ENCODE data around the gene LAMA3. TPM values are rescaled to one million over a fixed set of nuclear protein-coding genes. Genes with fewer than 3 reads are reported as not detected.

LAMA3 gene
- polyA plus RNA-seq, 1 donor = 2.0 TPM

GRCh38 chr18:23938043-23938756, 248.9 kb downstream of the LAMA3 start:
- DNase-seq = no peak

GRCh38 chr18:23938901-23939341, 249.7 kb downstream of the LAMA3 start:
- DNase-seq = no peak

DNA sequence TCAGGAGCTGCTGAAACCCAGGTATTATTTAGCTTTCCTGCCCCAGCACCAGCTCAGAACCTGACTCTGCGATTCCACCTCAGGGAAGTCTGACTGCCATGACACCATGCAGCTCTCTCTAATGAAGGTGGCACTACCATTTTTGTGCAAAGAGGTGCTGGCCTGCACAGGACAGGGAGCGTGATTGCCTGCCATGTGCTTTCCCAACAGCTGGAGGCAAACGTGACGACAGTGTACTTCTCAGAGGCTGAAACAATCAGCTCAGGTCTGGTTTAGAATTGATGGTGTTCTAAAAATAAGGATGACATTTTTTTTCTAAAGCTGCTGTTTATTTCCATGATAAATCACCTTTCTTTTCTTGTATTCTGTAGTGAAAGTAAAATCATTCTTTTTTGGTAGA, 250.1 kb downstream of the LAMA3 start:
- DNase-seq = no peak

- no peak for DNase-seq
Measured at GRCh38 chr18:23939896-23940295, 250.6 kb downstream of the LAMA3 start.

DNA sequence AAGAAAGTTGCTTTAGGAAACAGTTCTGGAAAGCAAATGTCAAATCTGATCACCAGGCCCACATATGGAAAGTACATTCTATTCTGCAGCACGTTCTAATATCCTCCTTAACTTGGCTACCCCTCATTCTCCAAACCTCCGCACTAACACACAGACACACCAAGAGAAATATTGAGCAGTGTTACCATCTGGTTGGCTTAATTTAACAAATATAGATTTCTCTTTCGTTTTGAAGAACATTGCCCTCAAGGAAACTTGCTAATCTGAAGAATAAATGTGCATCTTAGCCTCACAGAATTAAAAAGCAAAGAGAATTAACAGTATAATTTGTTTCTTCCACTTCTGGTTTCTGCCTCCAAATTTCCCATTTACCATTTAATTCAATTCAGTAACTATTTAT, 252.5 kb downstream of the LAMA3 start:
- no peak for DNase-seq

GRCh38 chr18:23943104-23943503, 253.9 kb downstream of the LAMA3 start:
- DNase-seq = no peak

DNA sequence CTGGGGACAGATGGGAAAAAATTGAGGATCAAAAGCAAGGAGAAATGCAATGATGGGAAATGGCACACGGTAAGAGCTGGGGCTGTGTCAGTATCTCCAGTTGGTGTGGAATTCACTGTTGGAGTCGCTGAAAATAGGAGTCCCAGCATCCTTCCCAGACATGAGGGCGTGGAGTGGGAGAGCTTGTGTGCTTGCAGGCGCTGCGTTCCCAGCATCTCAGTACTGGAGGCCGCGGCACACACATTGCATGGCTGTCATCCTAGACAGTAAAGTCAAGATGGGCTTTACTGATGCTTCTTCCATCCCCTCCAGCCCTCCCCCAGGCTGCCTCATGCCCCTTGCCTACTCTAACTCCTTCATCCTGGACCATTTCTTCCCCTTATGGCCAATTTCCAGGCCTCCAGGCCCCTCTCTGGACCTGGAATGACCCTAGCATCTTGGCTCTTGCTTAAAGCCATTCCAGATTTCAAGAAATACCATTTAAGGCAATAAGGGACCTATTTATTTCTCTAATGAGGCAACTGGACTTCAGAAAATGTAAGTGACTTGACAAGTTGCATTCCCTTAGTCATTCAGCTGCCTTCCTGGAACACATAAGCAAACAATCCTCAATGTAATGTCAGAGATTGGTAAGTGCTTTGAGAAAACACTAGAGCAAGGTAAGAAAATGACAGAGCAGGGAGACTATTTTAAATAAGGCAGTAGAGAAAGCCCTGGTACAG, 254.8 kb downstream of the LAMA3 start:
- DNase-seq = no peak

DNA sequence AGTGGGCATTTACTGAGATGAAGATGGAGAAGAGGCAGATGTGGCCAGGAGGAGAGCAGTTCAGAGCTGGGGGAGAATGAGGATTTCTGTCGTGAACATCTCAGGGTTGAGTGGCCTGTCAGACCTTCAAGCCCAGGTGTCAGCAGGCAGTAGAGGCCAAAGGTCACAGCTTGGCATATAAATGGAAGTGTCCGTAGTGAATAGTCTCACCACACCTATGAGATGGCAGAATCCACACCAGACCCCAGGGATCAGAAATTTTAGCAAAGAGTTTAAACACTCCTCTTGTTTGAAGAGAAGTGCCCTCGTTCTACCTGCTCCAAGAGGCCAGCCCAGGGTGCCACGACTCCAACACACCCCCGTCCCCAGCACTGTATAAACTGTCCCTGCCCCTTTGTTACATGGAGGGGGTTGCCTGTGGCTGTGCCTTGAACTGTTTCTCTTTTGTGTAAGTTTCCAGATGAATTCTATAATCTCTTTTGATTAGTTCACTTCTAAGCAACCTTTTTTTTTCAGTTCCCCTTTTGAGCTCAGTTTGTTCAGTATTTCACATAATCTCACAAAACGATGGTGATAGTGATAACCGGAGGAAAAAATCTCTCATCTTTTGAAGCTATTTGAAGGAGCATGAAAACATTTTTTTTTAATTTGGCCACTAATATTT, 256.3 kb downstream of the LAMA3 start:
- no peak for DNase-seq

DNA sequence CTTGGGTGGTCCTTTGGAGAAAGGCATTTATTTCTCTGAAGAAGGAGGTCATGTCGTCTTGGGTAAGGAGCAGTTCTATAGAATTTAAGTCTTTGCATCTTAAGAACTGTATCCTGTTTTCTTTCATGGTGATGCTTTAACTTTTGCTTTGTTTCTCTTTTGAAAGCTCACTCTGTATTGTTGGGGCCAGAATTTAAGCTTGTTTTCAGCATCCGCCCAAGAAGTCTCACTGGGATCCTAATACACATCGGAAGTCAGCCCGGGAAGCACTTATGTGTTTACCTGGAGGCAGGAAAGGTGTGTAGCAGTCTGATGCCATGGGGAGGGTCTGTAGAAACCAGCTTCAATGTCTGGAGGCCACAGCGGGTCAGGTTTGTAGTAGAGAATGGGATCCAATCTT, 260.6 kb downstream of the LAMA3 start:
- no peak for DNase-seq

- DNase-seq = no peak
Measured at GRCh38 chr18:23950644-23951043, 261.4 kb downstream of the LAMA3 start.

DNA sequence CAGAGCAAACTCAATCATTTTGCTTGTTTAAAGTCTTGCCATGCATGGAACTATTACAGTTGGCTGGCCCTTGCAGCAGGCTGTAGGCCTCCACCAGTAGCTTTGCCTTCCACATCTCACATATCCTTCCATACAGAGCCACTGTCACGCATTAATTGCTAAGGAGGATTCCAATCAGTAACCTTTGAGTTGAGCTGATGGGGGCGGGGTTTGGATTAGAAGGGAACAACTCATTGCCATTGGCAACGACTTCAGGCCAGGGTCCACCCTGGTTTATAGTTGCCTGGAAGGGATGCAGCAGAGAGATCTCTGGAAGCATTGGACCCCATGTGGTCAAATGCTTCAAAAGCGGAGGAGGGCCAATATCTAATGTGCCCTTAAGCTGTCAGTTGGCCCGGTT, 262.0 kb downstream of the LAMA3 start:
- DNase-seq = no peak

DNA sequence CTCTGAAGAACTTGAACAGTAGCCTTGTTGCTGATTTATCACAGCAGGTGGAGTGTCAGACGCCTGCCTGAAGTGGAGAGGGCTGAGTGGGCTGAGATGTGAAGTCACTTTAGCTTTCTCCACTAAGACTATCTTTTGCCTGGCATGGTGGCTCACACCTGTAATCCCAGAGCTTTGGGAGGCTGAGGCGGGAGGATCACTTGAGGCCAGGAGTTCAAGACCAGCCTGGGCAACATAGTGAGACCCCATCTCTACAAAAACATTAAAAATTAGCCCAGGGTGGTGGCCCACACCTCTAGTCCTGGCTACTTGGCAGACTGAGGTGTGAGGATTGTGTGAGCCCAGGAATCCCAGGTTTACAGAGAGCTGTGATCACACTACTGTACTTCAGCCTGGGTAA, 264.7 kb downstream of the LAMA3 start:
- no peak for DNase-seq

DNA sequence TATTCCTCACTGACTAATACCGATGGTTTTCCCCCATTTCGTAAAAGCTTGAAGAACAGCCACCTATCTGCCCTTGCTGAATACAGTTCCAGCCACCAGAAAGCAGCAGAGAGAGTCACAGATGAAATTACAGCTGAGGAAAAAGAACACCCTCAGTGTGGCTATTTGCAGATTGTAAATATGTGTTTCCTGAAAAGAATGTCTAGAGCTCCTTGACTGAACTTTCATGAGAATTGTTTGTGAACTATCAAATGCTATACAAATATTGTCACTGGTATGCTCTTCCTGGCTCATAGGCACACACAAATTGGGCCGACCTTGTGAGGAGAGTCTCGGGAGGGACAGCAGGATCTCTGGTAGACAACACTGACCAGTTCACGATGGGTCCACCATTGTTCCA, 267.2 kb downstream of the LAMA3 start:
- DNase-seq = no peak

DNA sequence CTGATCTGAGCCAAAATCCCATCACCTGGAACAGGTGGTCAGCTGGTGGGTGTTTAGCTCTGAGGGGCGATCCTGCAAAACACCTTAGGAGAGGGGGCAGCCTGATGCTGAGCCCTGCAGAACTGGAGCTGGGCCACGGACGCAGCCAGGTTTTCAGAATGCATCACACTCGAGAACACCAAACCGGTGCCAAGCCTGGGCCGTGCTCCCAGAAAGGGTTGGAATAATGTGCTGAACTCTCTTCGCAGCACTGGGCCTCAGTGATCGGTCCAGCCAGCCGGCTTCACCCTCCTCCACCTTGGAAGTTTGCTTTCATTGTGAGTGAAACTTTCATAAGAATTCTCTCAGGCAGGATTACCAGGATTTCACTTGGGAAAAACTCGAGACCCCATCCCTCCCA, 268.8 kb downstream of the LAMA3 start:
- DNase-seq = no peak

DNA sequence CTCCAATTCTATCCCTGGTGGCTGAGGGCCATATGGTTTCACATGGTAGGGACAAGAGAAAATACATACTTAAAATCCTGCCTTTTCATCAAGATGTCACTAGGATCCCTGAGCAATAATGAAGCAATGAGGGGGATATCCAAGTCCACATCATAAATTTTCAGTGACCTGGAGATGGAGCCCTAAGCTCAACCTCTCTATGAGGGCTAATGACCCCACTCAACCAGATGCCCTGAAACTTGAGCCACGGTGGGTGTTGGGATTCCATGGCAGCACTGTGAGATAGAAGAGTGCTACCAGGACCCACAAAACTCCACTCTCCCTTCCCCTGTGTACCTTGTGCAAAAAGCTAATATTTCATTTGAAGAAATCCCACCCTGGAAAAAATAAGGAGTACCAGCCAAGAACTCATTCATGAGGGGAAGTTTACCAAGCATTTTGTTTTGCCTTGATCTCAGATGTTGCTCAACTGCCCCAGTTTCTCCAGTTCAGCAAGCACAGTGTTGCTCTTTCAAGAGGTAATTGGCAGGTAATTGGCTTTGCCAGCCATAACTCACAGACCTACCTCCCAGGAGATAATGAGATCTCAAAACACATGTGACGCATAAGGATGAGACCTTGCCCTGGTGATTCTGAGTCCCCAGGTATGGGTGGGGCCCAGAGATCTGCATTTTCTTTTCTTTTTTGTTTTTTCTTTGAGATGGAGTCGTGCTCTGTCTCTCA, 274.4 kb downstream of the LAMA3 start:
- DNase-seq = no peak

- no peak for DNase-seq
Measured at GRCh38 chr18:23964282-23965238, 275.3 kb downstream of the LAMA3 start.

GRCh38 chr18:23966909-23967308, 277.7 kb downstream of the LAMA3 start:
- no peak for DNase-seq

DNA sequence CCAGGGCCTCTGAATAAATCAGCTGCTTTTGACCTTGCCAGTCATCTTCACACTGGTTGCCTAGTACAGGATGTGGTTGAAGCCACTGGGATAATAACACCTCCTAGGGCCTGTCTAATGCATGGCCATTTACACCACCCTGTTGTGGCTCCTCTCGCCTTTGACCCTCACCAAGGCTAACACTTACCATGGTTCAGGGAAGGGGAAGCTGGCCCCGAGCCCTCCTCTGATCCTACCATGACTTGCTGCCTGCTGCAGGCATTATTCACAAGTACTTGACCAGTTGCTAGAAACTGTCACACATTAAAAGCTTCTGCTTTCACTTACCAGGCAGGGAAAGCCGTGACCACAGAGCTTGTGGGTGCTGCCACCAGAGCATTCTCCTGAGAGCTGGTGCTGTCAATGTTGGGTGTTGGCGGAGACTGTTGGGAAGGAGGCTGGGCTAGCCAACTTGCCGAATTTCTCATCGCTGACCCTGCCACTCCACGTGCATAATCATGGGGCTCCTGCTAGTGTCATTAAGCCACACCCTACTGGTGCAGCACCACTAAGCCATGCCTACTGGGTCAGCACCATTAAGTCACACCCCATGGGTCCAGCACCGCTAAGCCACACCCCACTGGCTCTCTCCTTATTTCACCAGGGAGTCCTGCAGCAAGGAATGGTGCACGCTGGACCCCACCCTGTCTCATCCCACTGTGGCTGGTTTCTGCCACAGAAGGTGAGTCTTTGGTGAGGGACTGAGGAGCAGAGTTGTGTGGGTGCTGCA, 278.3 kb downstream of the LAMA3 start:
- DNase-seq = no peak

DNA sequence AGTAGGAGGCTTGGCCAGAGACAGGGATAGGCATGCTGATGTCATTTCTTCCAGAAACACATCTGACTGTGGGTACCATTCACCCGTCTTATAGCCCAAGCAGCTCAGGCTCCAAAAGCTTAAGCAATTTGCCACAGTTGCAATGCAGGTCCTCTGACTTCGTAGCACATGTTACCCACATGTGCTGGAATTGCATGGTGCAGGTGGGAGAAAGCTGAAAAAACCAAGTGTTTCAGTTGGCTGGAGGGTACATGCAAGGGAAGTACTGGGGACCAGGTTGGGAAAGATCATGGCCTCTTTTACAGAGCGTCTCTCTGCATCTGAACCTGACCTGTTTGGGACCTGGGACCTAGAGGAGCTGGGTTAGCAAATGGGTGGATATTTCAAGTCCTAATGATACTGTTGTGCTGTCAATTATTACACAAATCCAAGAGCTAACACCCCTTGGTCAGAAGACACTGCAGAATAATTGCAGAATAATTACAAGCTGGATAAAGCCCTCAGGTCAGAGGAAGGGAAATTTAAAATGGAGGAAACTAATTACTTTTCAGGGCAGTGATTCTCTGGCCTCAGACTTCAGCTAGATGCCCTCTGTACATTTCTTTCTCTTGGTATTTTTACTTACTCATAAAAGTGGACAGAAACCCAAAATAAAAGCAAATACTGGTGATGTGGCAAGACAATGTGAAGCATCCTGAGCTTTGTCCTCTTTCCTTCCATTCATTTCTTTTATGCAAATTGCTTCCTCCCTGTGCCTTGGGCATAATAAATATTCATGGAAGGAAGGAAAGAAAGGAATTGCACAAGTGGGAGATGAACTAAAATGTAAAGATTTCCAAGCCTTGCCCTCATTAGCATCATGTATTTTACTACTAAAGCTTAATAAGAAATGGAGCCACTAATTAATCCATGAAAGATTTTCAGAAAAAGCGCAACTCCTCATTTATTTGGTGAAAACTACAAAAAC, 279.7 kb downstream of the LAMA3 start:
- DNase-seq = no peak
